WTC11 (cell line): ENCODE data around the gene STK11. TPM values are rescaled to one million over a fixed set of nuclear protein-coding genes. Genes with fewer than 3 reads are reported as not detected.

Experiments
- ATAC-seq: fragments of 200-7000 bp; cut with Tn5 transposase; 2 replicates; pipeline ENCODE4 v1.10.0; 2021; ENCODE audit warnings: mild to moderate bottlenecking, moderate library complexity
- CTCF ChIA-PET: fragments of 300-600 bp; sonication (Branson Sonifier 250); formaldehyde crosslinking; loops from one replicate; lab custom pipeline; 2021; ENCODE audit warnings: antibody characterized with exemption; lab: Charles Lee
- POLR2A ChIA-PET: fragments of 350-600 bp; sonication (Branson Sonifier 250); formaldehyde crosslinking; loops from one replicate; lab custom pipeline; 2021; ENCODE audit warnings: antibody characterized with exemption; lab: Charles Lee
- DNase-seq: peaks from one replicate; pipeline ENCODE4 v3.0.0; 2021; ENCODE audit warnings: low spot score
- H3K27ac Mint-ChIP-seq: 2 replicates; pipeline ENCODE4 v1.8.0; 2021; ENCODE audit warnings: mixed read lengths
- H3K27me3 Mint-ChIP-seq: 2 replicates; pipeline ENCODE4 v1.8.0; 2021; ENCODE audit warnings: low read depth, mild to moderate bottlenecking, moderate library complexity, mixed read lengths
- H3K36me3 Mint-ChIP-seq: 2 replicates; pipeline ENCODE4 v1.8.0; 2021; ENCODE audit warnings: mixed read lengths
- H3K4me1 Mint-ChIP-seq: 2 replicates; pipeline ENCODE4 v1.8.0; 2022; ENCODE audit warnings: mixed read lengths
- H3K4me3 Mint-ChIP-seq: 2 replicates; pipeline ENCODE4 v1.8.0; 2021; ENCODE audit warnings: mild to moderate bottlenecking, moderate library complexity, mixed read lengths
- H3K9me3 Mint-ChIP-seq: 2 replicates; pipeline ENCODE4 v1.8.0; 2021; ENCODE audit warnings: mixed read lengths
- AR ChIP-seq: fragments of 250-450 bp; sonication (Bioruptor Pico); IDR thresholded peaks from 2 replicates; pipeline ENCODE4 v1.9.0; 2021; ENCODE audit warnings: mild to moderate bottlenecking
- ATF1 ChIP-seq: sonication (generic); formaldehyde crosslinking; IDR thresholded peaks from 2 replicates; pipeline ENCODE4 v1.8.1; 2023; ENCODE audit warnings: mild to moderate bottlenecking, moderate library complexity, missing genetic modification reagents
- ATF2 ChIP-seq: sonication (generic); formaldehyde crosslinking; IDR thresholded peaks from 2 replicates; pipeline ENCODE4 v1.8.1; 2022; ENCODE audit warnings: low read depth, missing genetic modification reagents, borderline replicate concordance
- EMX1 ChIP-seq: fragments of 250-450 bp; sonication (Bioruptor Pico); IDR thresholded peaks from 2 replicates; pipeline ENCODE4 v1.8.0; 2021; ENCODE audit warnings: mild to moderate bottlenecking
- FOXJ3 ChIP-seq: sonication (generic); formaldehyde crosslinking; IDR thresholded peaks from 2 replicates; pipeline ENCODE4 v1.9.0; 2021; ENCODE audit warnings: missing genetic modification reagents, mild to moderate bottlenecking, borderline replicate concordance
- FOXK1 ChIP-seq: sonication (generic); formaldehyde crosslinking; IDR thresholded peaks from 2 replicates; pipeline ENCODE4 v1.8.0; 2022; ENCODE audit warnings: mild to moderate bottlenecking, moderate library complexity, missing genetic modification reagents
- HMGA2 ChIP-seq: fragments of 250-450 bp; sonication (Bioruptor Pico); IDR thresholded peaks from 2 replicates; pipeline ENCODE4 v1.4.0; 2021; ENCODE audit warnings: mild to moderate bottlenecking, moderate library complexity
- MXD4 ChIP-seq: fragments of 250-450 bp; sonication (Bioruptor Pico); IDR thresholded peaks from 2 replicates; pipeline ENCODE4 v1.8.0; 2021; ENCODE audit warnings: mild to moderate bottlenecking, moderate library complexity, borderline replicate concordance
- RELA ChIP-seq: sonication (generic); formaldehyde crosslinking; IDR thresholded peaks from 2 replicates; pipeline ENCODE4 v1.8.1; 2022; ENCODE audit warnings: missing genetic modification reagents, mild to moderate bottlenecking, borderline replicate concordance
- TP53 ChIP-seq: sonication (generic); formaldehyde crosslinking; IDR thresholded peaks from 2 replicates; pipeline ENCODE4 v1.8.1; 2023; ENCODE audit warnings: mild to moderate bottlenecking, missing genetic modification reagents
- USF2 ChIP-seq: sonication (generic); formaldehyde crosslinking; IDR thresholded peaks from 2 replicates; pipeline ENCODE4 v1.8.1; 2023; ENCODE audit warnings: mild to moderate bottlenecking, missing genetic modification reagents, moderate library complexity
- ZBTB43 ChIP-seq: sonication (generic); formaldehyde crosslinking; IDR thresholded peaks from 2 replicates; pipeline ENCODE4 v1.8.1; 2023; ENCODE audit warnings: mild to moderate bottlenecking, missing genetic modification reagents
- ZNF281 ChIP-seq: sonication (generic); formaldehyde crosslinking; IDR thresholded peaks from 2 replicates; pipeline ENCODE4 v1.8.0; 2023; ENCODE audit warnings: mild to moderate bottlenecking, missing genetic modification reagents
- ZNF671 ChIP-seq: fragments of 250-450 bp; sonication (Bioruptor Pico); IDR thresholded peaks from 2 replicates; pipeline ENCODE4 v1.8.0; 2021; ENCODE audit warnings: mild to moderate bottlenecking
- total RNA-seq: library from RNA; stranded (reverse); gene quantifications from 3 replicates; pipeline ENCODE4 v1.2.3, GENCODE V29; 2021

The STK11 gene
- total RNA-seq, 1 experiment from 2014 or later = 112 TPM

- no peak for TF ChIP-seq ATF1 (CRISPR knock-in tag)
- TF ChIP-seq ZNF671 (CRISPR knock-in tag) = no peak
- TF ChIP-seq ZNF281 = no peak
- no peak for TF ChIP-seq MXD4 (CRISPR knock-in tag)
- no peak for TF ChIP-seq FOXK1 (CRISPR knock-in tag)
- TF ChIP-seq FOXJ3 (CRISPR knock-in tag) = no peak
- no peak for TF ChIP-seq ATF2 (CRISPR knock-in tag)
- no peak for TF ChIP-seq USF2 (CRISPR knock-in tag)
- no peak for TF ChIP-seq ZBTB43 (CRISPR knock-in tag)
- TF ChIP-seq EMX1 = no peak
- TF ChIP-seq AR (CRISPR knock-in tag) = no peak
- TF ChIP-seq RELA (CRISPR knock-in tag) = no peak
- no peak for TF ChIP-seq HMGA2 (CRISPR knock-in tag)
These were observed 20.1 kb downstream of the STK11 start (continued) for GRCh38 chr19:1225440-1226226.

- Mint-ChIP-seq H3K4me3 (no peak overlapping the region), H3K9me3 (no peaks in the 10 kb centered on the region), H3K36me3 (no peaks in the 10 kb centered on the region), H3K4me1 (no peaks in the 10 kb centered on the region), H3K27me3 (no peaks in the 10 kb centered on the region), H3K27ac (no peak overlapping the region)
- TF ChIP-seq TP53 (CRISPR knock-in tag) (no peak), ATF2 (CRISPR knock-in tag) (no peak), RELA (CRISPR knock-in tag) (0 out of 2 replicates have a peak, but pooled peaks have one; percentile 44)
- ChIA-PET POLR2A (no interaction called here), CTCF (interaction anchor here (1.1 to 2.1 kb wide), 5 partner anchors 9 to 222 kb away, joined by 3 to 8 read pairs (median 5); no protein-coding TSS in a partner anchor)
- DNase-seq (no peak), ATAC-seq (no peak)
These were observed 20.6 kb downstream of the STK11 start for GRCh38 chr19:1226227-1226518.
